Neuronal stem cell (in vitro differentiated cells): ENCODE results near the gene SHBG.

Experiments used
- DNase-seq: peaks from one replicate; pipeline ENCODE4 v3.0.0-alpha.2; 2013; ENCODE audit warnings: low spot score
- H2AFZ ChIP-seq: one replicate; pipeline ENCODE4 v1.6.1; 2013; ENCODE audit warnings: mild to moderate bottlenecking, low read length, inconsistent platforms
- H2AK5ac ChIP-seq: 2 replicates; pipeline ENCODE4 v1.6.1; 2013; ENCODE audit warnings: low read depth, mild to moderate bottlenecking, inconsistent platforms, low read length, moderate library complexity, mixed read lengths
- H2BK120ac ChIP-seq: 2 replicates; pipeline ENCODE4 v1.6.1; 2013; ENCODE audit warnings: low read depth, mild to moderate bottlenecking, inconsistent platforms, low read length, moderate library complexity, mixed read lengths
- H2BK12ac ChIP-seq: one replicate; pipeline ENCODE4 v1.6.1; 2013; ENCODE audit warnings: low read length, inconsistent platforms
- H2BK15ac ChIP-seq: 2 replicates; pipeline ENCODE4 v1.6.1; 2013; ENCODE audit warnings: mild to moderate bottlenecking, low read length, inconsistent platforms, mixed read lengths
- H2BK5ac ChIP-seq: one replicate; pipeline ENCODE4 v1.6.1; 2013; ENCODE audit warnings: inconsistent platforms, mild to moderate bottlenecking, low read length, moderate library complexity
- H3K14ac ChIP-seq: one replicate; pipeline ENCODE4 v1.6.1; 2013; ENCODE audit warnings: low read length, inconsistent platforms
- H3K18ac ChIP-seq: 2 replicates; pipeline ENCODE4 v1.6.1; 2013; ENCODE audit warnings: low read length, inconsistent platforms
- H3K23ac ChIP-seq: 2 replicates; pipeline ENCODE4 v1.6.1; 2013; ENCODE audit warnings: low read depth, mild to moderate bottlenecking, mixed read lengths, low read length, inconsistent platforms; ENCODE audit not compliant: poor library complexity
- H3K27ac ChIP-seq: replicated peaks from 3 replicates; pipeline ENCODE4 v1.5.1; 2013; ENCODE audit warnings: low read length, inconsistent platforms
- H3K27me3 ChIP-seq, 3 experiments: 2 replicates each; pipeline ENCODE4 v1.6.1; 2013; ENCODE audit warnings: low read length in 3 of 3, mild to moderate bottlenecking in 2 of 3, inconsistent platforms in 1 of 3, low read depth in 1 of 3, mixed read lengths in 1 of 3, moderate library complexity in 1 of 3; ENCODE audit not compliant: control insufficient read depth in 3 of 3, insufficient read depth in 3 of 3
- H3K36me3 ChIP-seq, 2 donors: replicated peaks in 1 of 2; 2 replicates each; pipeline ENCODE4 v1.6.1; 2013; ENCODE audit warnings: low read length in 2 of 2; ENCODE audit not compliant: control insufficient read depth in 2 of 2, insufficient read depth in 2 of 2
- H3K4ac ChIP-seq: 2 replicates; pipeline ENCODE4 v1.6.1; 2013; ENCODE audit warnings: inconsistent platforms, mild to moderate bottlenecking, low read length, moderate library complexity
- H3K4me1 ChIP-seq, 2 donors: 1 replicate in 1 of 2; 2 replicates in 1 of 2; pipeline ENCODE4 v1.6.1; 2013; ENCODE audit warnings: low read length in 2 of 2, low read depth in 1 of 2; ENCODE audit not compliant: control insufficient read depth in 2 of 2, insufficient read depth in 1 of 2
- H3K4me2 ChIP-seq: one replicate; pipeline ENCODE4 v1.6.1; 2013; ENCODE audit warnings: mild to moderate bottlenecking, low read length, inconsistent platforms; ENCODE audit not compliant: insufficient read depth, poor library complexity, severe bottlenecking
- H3K4me3 ChIP-seq, 2 donors: 2 replicates each; pipeline ENCODE4 v1.5.1; 2013; ENCODE audit warnings: low read length in 2 of 2, mild to moderate bottlenecking in 2 of 2, inconsistent platforms in 1 of 2, moderate library complexity in 1 of 2
- H3K79me1 ChIP-seq: one replicate; pipeline ENCODE4 v1.6.1; 2013; ENCODE audit warnings: low read depth, mild to moderate bottlenecking, inconsistent platforms, low read length, moderate library complexity
- H3K9ac ChIP-seq: one replicate; pipeline ENCODE4 v1.6.1; 2013; ENCODE audit warnings: mild to moderate bottlenecking, low read depth, low read length, inconsistent platforms; ENCODE audit not compliant: poor library complexity
- H3K9me3 ChIP-seq, 2 donors: replicated peaks in 1 of 2; 2 replicates each; pipeline versions ENCODE3 to v1.6.1; 2013; ENCODE audit warnings: low read length in 2 of 2, mild to moderate bottlenecking in 2 of 2, inconsistent platforms in 1 of 2, low read depth in 1 of 2, mixed read lengths in 1 of 2, moderate library complexity in 1 of 2; ENCODE audit not compliant: control insufficient read depth in 2 of 2, insufficient read depth in 1 of 2
- H4K8ac ChIP-seq: one replicate; pipeline ENCODE4 v1.6.1; 2013; ENCODE audit warnings: low read depth, mild to moderate bottlenecking, inconsistent platforms, low read length, moderate library complexity
- H4K91ac ChIP-seq: one replicate; pipeline ENCODE4 v1.6.1; 2013; ENCODE audit warnings: low read length, low read depth, mild to moderate bottlenecking, inconsistent platforms; ENCODE audit not compliant: poor library complexity
- WGBS, 2 donors: extraction: QIAGEN DNeasy Blood & Tissue Kit; methylation state at CpG; one replicate each; pipeline ENCODE4 v1.1.7; 2013; ENCODE audit warnings: missing lambda C conversion rate in 2 of 2, mixed read lengths in 1 of 2; ENCODE audit not compliant: insufficient read length in 2 of 2, insufficient replicate concordance in 1 of 2; ENCODE audit errors: extremely low coverage in 2 of 2; 5-methylcytosine and 5-hydroxymethylcytosine counted together

SHBG gene

DNA sequence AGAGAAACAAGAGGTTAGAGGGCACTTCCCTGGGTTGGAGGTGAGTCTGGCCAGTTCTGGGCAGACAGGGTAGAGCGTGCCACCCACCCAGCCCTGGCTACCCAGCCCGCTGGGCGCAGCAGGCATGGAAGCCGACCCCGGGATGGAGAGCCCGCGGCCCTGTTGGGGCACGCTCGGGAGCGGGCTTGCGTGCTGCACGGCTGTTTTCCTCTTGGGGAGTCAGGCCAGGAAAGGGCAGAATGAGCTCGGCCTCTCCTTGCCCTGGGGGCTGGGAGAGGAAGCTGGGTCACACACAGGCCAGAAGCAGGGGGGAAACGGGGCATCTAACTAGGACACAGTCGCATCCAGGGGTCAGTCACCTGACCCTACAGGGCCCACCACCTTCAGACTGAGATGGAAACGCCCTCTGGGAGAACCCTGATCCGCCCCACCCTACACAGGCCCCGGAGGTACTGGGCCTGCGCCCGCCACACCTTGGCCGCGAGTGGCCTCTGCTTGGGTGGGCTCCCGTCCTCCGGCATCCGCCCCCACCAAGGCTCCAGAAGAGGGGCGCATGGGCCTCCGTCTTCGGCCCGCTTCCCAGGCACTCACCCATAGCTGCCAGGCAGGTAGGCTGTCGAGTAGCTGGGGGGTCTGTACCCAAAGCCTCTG, 41.3 kb upstream of the SHBG start:
- H3K23ac ChIP-seq: peak overlapping the region; percentile 75
- H3K4me3 ChIP-seq: peak overlapping the region in 1 of 2 donors; percentile 39
- peak overlapping the region; percentile 34 for H3K27ac ChIP-seq
- no peaks in the 10 kb centered on the region for H3K9me3 ChIP-seq
- peak overlapping the region; percentile 81 for H2BK15ac ChIP-seq
- peaks cover 3% of the 10 kb centered on the region for H3K79me1 ChIP-seq
- H2BK12ac ChIP-seq: no peak overlapping the region
- H3K36me3 ChIP-seq: peaks cover 44 to 80% of the 10 kb centered on the region in 2 donors
- no peak overlapping the region for H4K8ac ChIP-seq
- peak overlapping the region; percentile 50 for H2BK5ac ChIP-seq
- H3K4me1 ChIP-seq: peaks cover 14 to 39% of the 10 kb centered on the region in 2 donors
- H3K27me3 ChIP-seq: no peaks in the 10 kb centered on the region
- peak overlapping the region; percentile 79 for H2AK5ac ChIP-seq
- no peak for DNase-seq
- no CpG with 5 or more reads among the region's 30 CpGs for WGBS, 2 donors
- peak overlapping the region; percentile 30 for H4K91ac ChIP-seq
- peak overlapping the region; percentile 63 for H2BK120ac ChIP-seq
- no peak overlapping the region for H3K14ac ChIP-seq
- H2AFZ ChIP-seq: no peak overlapping the region
- H3K9ac ChIP-seq: peak overlapping the region; percentile 86
- peak overlapping the region; percentile 47 for H3K4me2 ChIP-seq
- peak overlapping the region; percentile 30 for H3K4ac ChIP-seq
- peak overlapping the region; percentile 94 for H3K18ac ChIP-seq

DNA sequence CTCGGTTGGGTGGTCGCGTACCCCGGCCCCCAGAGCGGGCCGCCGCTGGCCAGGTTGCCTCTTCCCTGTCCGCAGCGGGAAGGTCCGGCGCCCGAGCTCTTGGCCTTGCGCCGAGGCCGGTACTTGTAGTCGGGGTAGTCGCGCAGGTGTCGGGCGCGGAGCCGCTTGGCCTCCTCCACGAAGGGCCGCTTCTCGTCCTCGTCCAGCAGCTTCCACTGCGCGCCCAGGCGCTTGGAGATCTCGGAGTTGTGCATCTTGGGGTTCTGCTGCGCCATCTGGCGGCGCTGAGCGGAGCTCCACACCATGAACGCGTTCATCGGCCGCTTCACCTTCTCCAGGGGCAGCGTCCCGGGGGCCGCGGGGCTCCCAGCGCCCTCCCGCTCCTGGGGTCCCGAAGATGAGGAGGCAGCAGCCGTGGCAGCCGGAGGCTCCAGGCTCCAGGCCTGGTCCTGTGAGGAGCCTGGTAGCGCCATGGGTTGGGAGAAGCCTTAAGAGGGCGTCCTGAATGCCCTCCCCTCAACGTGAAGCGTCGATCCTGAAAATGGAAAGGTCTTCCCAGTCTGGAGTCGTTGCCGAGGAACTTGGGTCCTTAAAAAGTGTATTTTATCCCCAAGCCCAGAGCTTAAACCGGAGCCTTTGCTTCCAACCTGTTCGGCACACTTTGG, 40.6 kb upstream of the SHBG start:
- Histone ChIP-seq H3K4me1 (peaks cover 13 to 37% of the 10 kb centered on the region in 2 donors), H4K8ac (no peak overlapping the region), H3K4ac (peak overlapping the region; percentile 30), H2AK5ac (peak overlapping the region; percentile 99), H3K9me3 (no peaks in the 10 kb centered on the region), H2BK15ac (peak overlapping the region; percentile 90), H3K9ac (peak overlapping the region; percentile 86), H3K4me3 (peak overlapping the region in 1 of 2 donors; percentile 37), H2BK120ac (peak overlapping the region; percentile 63), H3K4me2 (peak overlapping the region; percentile 59), H3K27ac (peak overlapping the region; percentile 95), H3K27me3 (no peaks in the 10 kb centered on the region), H2BK5ac (peak overlapping the region; percentile 50), H3K14ac (no peak overlapping the region), H4K91ac (peak overlapping the region; percentile 73), H3K79me1 (peaks cover 3% of the 10 kb centered on the region), H3K18ac (peak overlapping the region; percentile 94), H2AFZ (no peak overlapping the region), H3K23ac (peak overlapping the region; percentile 75), H2BK12ac (peak overlapping the region; percentile 24), H3K36me3 (peaks cover 49 to 87% of the 10 kb centered on the region in 2 donors)
- WGBS, 2 donors: no CpG with 5 or more reads among the region's 56 CpGs
- DNase-seq: peak; percentile 87

DNA sequence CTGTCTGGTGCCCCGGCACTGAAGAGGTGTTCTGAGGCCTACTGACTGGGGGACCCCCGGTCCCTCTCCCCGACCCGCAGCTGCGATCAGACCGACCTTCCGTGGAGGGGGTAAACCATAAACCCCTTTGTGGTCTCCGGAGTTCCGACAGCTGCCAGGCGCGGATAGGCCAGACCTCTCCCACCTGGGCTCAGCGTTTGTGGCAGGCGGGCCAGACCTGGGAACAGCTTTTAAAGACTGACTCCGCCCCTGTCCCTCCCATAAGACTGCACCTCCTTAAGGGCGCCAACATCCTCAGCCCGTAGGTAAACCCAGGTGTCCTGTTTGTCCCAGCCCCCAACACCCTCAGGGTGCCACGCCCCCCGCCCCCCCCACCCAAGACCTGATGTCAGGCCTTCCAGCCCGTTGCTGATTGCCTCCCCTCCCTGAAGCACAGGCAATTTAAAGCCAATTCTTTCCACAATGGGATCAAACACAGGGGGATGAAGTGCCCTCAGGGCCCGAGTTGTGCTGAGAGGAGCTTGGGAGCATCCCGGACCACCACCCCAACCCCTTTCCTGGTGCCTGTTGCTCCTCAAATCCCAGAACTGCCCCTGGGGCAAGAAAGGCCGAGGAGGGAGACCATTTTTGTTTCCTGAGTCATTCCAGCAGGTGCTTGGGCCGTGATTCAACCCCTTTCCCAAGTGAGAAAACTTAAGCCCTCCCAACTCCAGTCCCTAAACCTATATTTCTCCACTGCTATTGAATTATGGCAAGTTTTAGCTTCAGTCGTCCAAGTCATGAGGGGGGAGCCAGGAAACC, 39.8 kb upstream of the SHBG start, which contains the start of gene SOX15:
SOX15 (minus strand) TSS at position 204 of the 801 bp plus-strand sequence. CDS start 418 bp downstream, outside the sequence.
- Histone ChIP-seq H2BK120ac (peak within 1 kb of the TSS; percentile 63), H3K9ac (peak within 1 kb of the TSS; percentile 86), H4K8ac (no peak within 1 kb of the TSS), H3K4me1 (peaks cover 11 to 35% of the 10 kb centered on the region in 2 donors), H2BK5ac (peak within 1 kb of the TSS; percentile 50), H3K23ac (peak within 1 kb of the TSS; percentile 75), H3K4ac (peak within 1 kb of the TSS; percentile 30), H2BK15ac (peak within 1 kb of the TSS; percentile 90), H2AK5ac (peak within 1 kb of the TSS; percentile 99), H3K27ac (peak within 1 kb of the TSS; percentile 95), H3K14ac (no peak within 1 kb of the TSS), H3K18ac (peak within 1 kb of the TSS; percentile 94), H3K4me2 (peak within 1 kb of the TSS; percentile 59), H3K27me3 (no peaks in the 10 kb centered on the region), H2AFZ (no peak within 1 kb of the TSS), H3K36me3 (peaks cover 54 to 94% of the 10 kb centered on the region in 2 donors), H3K4me3 (peak within 1 kb of the TSS in 1 of 2 donors; percentile 37), H3K79me1 (peaks cover 3% of the 10 kb centered on the region), H3K9me3 (no peaks in the 10 kb centered on the region), H4K91ac (peak within 1 kb of the TSS; percentile 73), H2BK12ac (peak within 1 kb of the TSS; percentile 24)
- DNase-seq: no peak
- WGBS, 2 donors: no CpG with 5 or more reads among the region's 24 CpGs
